Caco-2 (cell line): ENCODE data around the gene ATP9B. TPM values are rescaled to one million over a fixed set of nuclear protein-coding genes. Genes with fewer than 3 reads are reported as not detected.

ENCODE experiments used
- BruUV-seq: library from RNA; stranded (reverse); fragments of 400-500 nt; replicated peaks from 2 replicates; lab custom pipeline; 2021; lab: Mats Ljungman, UMichigan
- CTCF ChIA-PET: fragments of 300-600 bp; sonication (Branson Sonifier 250); formaldehyde crosslinking; loops from one replicate; lab custom pipeline; 2022; ENCODE audit warnings: antibody characterized with exemption; lab: Charles Lee
- POLR2A ChIA-PET: fragments of 300-600 bp; sonication (Branson Sonifier 250); formaldehyde crosslinking; loops from one replicate; lab custom pipeline; 2022; ENCODE audit warnings: antibody characterized with exemption; lab: Charles Lee
- DNase-seq, 2 experiments: peaks; one replicate each; pipeline versions ENCODE4 v3.0.0 to v3.0.0-alpha.2; 2020 to 2022
- H3K27me3 ChIP-seq: replicated peaks from 2 replicates; pipeline ENCODE4 v1.6.0; 2011; ENCODE audit warnings: low read length; ENCODE audit not compliant: control insufficient read depth, insufficient read depth
- H3K36me3 ChIP-seq: 2 replicates; pipeline ENCODE4 v1.5.1; 2011; ENCODE audit warnings: low read length; ENCODE audit not compliant: control insufficient read depth, insufficient read depth
- H3K4me1 ChIP-seq: fragments of 250-450 bp; sonication (Bioruptor Pico); 2 replicates; pipeline ENCODE4 v1.5.1; 2020; ENCODE audit warnings: mild to moderate bottlenecking
- H3K4me3 ChIP-seq: 2 replicates; pipeline ENCODE4 v1.5.1; 2011; ENCODE audit warnings: low read depth, mild to moderate bottlenecking, control low read depth, low read length
- H3K9me3 ChIP-seq: fragments of 250-450 bp; sonication (Bioruptor Pico); 2 replicates; pipeline ENCODE4 v1.5.1; 2020; ENCODE audit warnings: mild to moderate bottlenecking, moderate library complexity
- H3K27ac Mint-ChIP-seq: one replicate; pipeline ENCODE4 v1.8.0; 2022; ENCODE audit warnings: mixed read lengths; ENCODE audit not compliant: unreplicated experiment
- H3K27me3 Mint-ChIP-seq: one replicate; pipeline ENCODE4 v1.8.0; 2022; ENCODE audit warnings: mixed read lengths; ENCODE audit not compliant: insufficient read depth, unreplicated experiment
- H3K36me3 Mint-ChIP-seq: one replicate; pipeline ENCODE4 v1.8.0; 2022; ENCODE audit warnings: mild to moderate bottlenecking, mixed read lengths; ENCODE audit not compliant: insufficient read depth, unreplicated experiment
- H3K4me1 Mint-ChIP-seq: one replicate; pipeline ENCODE4 v1.8.0; 2022; ENCODE audit warnings: low read depth, mixed read lengths; ENCODE audit not compliant: unreplicated experiment
- H3K4me3 Mint-ChIP-seq: one replicate; pipeline ENCODE4 v1.8.0; 2022; ENCODE audit warnings: mild to moderate bottlenecking, moderate library complexity, mixed read lengths; ENCODE audit not compliant: unreplicated experiment
- H3K9me3 Mint-ChIP-seq: one replicate; pipeline ENCODE4 v1.8.0; 2022; ENCODE audit warnings: mixed read lengths; ENCODE audit not compliant: unreplicated experiment
- CTCF ChIP-seq, 2 experiments: fragments of 200-600 bp in 1 of 2; IDR thresholded peaks; 1 replicate in 1 of 2; 2 replicates in 1 of 2; pipeline versions ENCODE4 v1.5.1 to v1.8.0; 2011 to 2022; ENCODE audit warnings: antibody characterized with exemption in 1 of 2, control low read depth in 1 of 2, inconsistent platforms in 1 of 2, low read depth in 1 of 2, low read length in 1 of 2, mild to moderate bottlenecking in 1 of 2, moderate library complexity in 1 of 2; ENCODE audit not compliant: insufficient read depth in 1 of 2, severe bottlenecking in 1 of 2, unreplicated experiment in 1 of 2
- intact Hi-C: fragments of 100-400 bp; cut with micrococcal nuclease; formaldehyde crosslinking; loops from one replicate; pipeline ENCODE4 v1.10.0; 2022; ENCODE audit not compliant: unreplicated experiment
- total RNA-seq: library from RNA; stranded (reverse); gene quantifications from 2 replicates; pipeline ENCODE4 v1.2.3, GENCODE V29; 2022

ATP9B gene
- total RNA-seq, 1 experiment from 2014 or later: 15.8 TPM

DNA sequence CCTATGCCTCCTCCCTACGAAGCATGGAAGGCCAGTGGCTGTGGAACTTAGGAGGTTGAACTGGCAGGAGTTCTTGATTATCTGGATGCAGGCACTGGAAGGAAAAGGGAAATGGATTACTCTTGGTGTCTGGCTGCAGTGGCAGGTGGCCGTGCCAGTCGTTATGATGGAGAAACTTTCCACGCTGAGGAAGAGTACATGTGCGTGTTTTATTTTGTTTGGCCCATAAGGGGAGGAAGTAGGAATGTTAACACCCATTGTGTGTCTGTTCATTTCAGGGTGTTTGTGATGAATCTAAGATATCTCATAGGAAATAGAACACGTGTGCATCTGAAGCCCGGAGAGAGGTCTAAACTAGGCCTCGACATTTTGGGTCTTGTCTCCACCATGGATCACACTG, 203.7 kb downstream of the ATP9B start:
- no peak for TF ChIP-seq CTCF (IDR thresholded peaks at IDR 0.05; ENCODE audit: insufficient read depth in 1 of 2, low read depth in 1 of 2, low read length in 1 of 2, severe bottlenecking in 1 of 2, unreplicated experiment in 1 of 2)

GRCh38 chr18:79274823-79275222, 205.6 kb downstream of the ATP9B start:
- H3K4me1 Mint-ChIP-seq: no peaks in the 10 kb centered on the region
- H3K27me3 Mint-ChIP-seq: no peaks in the 10 kb centered on the region
- peaks cover 9% of the 10 kb centered on the region for H3K36me3 Mint-ChIP-seq
- BruUV-seq: no TSS peak
- DNase-seq: no peak
- no peaks in the 10 kb centered on the region for H3K27me3 ChIP-seq
- no peaks in the 10 kb centered on the region for H3K9me3 Mint-ChIP-seq
- H3K36me3 ChIP-seq: no peaks in the 10 kb centered on the region
- H3K4me3 Mint-ChIP-seq: no peak overlapping the region
- no peaks in the 10 kb centered on the region for H3K4me1 ChIP-seq
- H3K4me3 ChIP-seq: no peak overlapping the region
- ChIA-PET POLR2A (no interaction called here), CTCF (no interaction called here)
- TF ChIP-seq CTCF (IDR thresholded peaks at IDR 0.05; ENCODE audit: insufficient read depth in 1 of 2, low read depth in 1 of 2, low read length in 1 of 2, severe bottlenecking in 1 of 2, unreplicated experiment in 1 of 2): no peak
- H3K9me3 ChIP-seq: no peaks in the 10 kb centered on the region
- intact Hi-C loops: no loop called here
- H3K27ac Mint-ChIP-seq: no peak overlapping the region

More for the DNA sequence above, 203.7 kb downstream of the ATP9B start:
- no peak for DNase-seq
- no peak overlapping the region for H3K27ac Mint-ChIP-seq
- no TSS peak for BruUV-seq
- H3K9me3 Mint-ChIP-seq: no peaks in the 10 kb centered on the region
- H3K36me3 Mint-ChIP-seq: no peaks in the 10 kb centered on the region
- no peaks in the 10 kb centered on the region for H3K27me3 ChIP-seq
- no peak overlapping the region for H3K4me3 Mint-ChIP-seq
- no peaks in the 10 kb centered on the region for H3K36me3 ChIP-seq
- H3K4me1 ChIP-seq: no peaks in the 10 kb centered on the region
- H3K9me3 ChIP-seq: no peaks in the 10 kb centered on the region
- H3K27me3 Mint-ChIP-seq: no peaks in the 10 kb centered on the region
- POLR2A ChIA-PET: no interaction called here
- H3K4me3 ChIP-seq: no peak overlapping the region
- intact Hi-C loops: no loop called here
- no peaks in the 10 kb centered on the region for H3K4me1 Mint-ChIP-seq
- CTCF ChIA-PET: no interaction called here

GRCh38 chr18:79275461-79275860, 206.3 kb downstream of the ATP9B start:
- no peaks in the 10 kb centered on the region for H3K9me3 ChIP-seq
- H3K27me3 Mint-ChIP-seq: no peaks in the 10 kb centered on the region
- H3K4me3 Mint-ChIP-seq: no peak overlapping the region
- no peak for DNase-seq
- H3K4me1 ChIP-seq: no peaks in the 10 kb centered on the region
- H3K36me3 ChIP-seq: no peaks in the 10 kb centered on the region
- intact Hi-C loops: no loop called here
- no peaks in the 10 kb centered on the region for H3K4me1 Mint-ChIP-seq
- no peak overlapping the region for H3K27ac Mint-ChIP-seq
- no peaks in the 10 kb centered on the region for H3K9me3 Mint-ChIP-seq
- H3K36me3 Mint-ChIP-seq: peaks cover 9% of the 10 kb centered on the region
- no peak for TF ChIP-seq CTCF (IDR thresholded peaks at IDR 0.05; ENCODE audit: insufficient read depth in 1 of 2, low read depth in 1 of 2, low read length in 1 of 2, severe bottlenecking in 1 of 2, unreplicated experiment in 1 of 2)
- ChIA-PET CTCF (no interaction called here), POLR2A (no interaction called here)
- no TSS peak for BruUV-seq
- no peaks in the 10 kb centered on the region for H3K27me3 ChIP-seq
- H3K4me3 ChIP-seq: no peak overlapping the region
